ENCODE measurements around the gene MORN1.
A peak's percentile ranks its signal among the peaks of the same experiment; 100 is the strongest.

The MORN1 gene

DNA sequence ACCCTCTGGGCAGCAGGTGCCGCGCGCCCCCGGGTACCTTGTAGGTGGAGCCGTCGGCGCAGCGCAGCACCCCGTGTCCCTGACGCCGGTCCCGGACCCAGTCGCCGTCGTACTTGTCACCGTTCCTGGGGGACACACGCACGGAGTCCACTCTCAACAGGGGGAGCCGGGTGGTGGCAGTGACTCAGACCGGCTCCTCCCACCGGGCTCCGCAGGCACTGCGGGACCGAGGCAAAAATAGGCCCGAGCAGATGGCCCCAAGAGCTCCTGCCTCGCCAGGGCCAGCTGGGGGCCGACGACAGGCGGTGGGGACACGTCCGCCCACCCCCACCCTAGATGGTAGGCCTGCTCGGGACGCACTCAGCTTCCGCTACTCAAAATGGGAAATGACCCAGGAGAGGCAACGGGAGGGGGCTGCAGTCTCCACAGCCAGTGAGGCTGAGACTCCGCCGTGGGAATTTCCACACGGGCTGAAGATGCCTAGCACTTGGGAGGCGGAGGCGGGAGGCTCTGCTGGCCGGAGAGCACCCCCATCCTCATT is 6.3 kb downstream of the MORN1 start:
- no peak for DNase-seq

DNA sequence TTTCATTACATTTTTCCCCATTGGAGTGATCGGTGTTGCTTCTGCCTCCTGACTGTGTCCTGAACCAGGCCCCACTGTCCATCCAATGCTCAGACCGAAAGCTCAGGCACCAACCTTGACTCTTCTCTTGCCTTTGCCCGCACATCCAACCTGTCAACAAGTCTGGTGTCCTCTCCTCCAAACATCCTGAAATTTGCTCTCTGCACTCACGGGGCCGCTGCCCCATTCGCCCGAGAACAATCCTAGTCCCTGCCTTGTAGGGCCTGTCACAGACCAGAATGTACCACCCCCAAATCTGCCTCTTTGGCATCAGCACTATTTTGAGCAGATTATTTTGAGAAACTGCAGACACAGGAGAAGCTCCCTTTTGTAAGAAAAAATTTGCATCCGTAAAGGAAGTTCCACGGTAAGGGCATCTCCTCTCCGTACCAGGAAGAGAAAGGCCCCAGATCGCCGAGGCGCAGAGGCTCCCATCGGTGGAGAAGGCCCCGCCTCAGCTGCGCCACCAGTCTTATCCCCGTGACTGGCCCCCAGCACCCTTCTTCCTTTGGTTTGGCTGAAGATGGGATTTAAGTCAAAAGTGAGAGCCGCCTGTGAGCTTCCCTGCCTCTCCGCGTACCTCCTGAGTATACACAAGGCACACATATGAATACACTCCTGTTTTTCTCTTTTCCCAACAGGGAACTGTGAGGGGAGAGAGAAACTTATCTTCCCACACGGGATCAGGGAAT is 7.1 kb downstream of the MORN1 start:
- DNase-seq: no peak

DNA sequence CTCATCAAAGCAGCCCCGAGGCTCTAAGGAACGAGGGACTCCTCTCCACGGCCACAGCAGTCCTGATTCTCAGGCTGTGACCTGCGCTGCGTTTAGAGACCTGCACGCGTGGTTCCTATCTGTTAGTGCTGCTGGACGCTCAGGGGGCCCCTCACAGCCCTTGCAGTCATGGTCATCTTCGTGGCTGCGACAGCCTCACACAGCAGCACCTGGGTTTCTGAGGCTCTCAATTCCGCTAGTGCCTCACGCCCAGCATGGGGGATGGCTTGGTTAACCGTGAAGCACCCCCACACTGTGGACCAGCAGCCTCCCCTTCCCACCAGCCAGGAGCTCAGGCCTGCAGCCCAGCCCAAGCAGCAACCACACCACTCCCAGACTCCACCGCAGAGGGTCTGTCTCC is 7.8 kb downstream of the MORN1 start:
- no peak for DNase-seq

DNA sequence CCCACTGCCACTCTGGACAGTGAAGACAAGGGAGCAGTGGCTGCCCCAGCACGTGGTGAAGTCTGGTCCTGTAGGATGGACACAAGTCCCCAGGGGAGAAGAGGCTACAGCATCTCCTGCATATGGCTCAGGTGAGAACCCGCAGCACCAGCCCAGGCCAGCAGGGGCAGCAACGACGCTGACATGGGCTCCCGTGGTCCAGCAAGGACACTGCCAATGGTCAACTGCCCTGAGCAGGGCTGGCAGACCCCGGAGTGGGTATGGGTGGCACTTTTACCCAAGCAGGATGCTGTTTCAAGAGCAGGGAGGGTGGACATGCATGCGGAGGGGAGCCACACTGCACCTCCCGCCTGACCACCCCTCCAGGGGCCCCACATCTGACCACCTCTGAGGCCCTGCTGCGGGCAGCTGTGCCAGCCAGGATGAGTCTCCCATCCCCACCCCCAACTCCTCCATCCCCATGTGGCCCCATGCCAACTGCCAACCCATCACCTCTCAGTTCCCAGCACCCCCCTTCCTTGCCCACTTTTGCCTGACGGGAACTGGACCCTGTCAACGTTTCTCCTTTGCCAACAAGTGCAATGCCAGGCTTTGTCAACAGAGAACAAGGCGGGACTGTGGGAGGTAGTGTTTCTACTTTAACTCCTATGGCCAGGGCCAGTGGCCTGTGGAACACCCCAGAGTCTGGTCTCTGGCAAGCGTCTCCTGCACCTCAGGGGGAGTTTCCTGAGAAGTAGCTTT is 8.6 kb downstream of the MORN1 start:
- DNase-seq: no peak

DNA sequence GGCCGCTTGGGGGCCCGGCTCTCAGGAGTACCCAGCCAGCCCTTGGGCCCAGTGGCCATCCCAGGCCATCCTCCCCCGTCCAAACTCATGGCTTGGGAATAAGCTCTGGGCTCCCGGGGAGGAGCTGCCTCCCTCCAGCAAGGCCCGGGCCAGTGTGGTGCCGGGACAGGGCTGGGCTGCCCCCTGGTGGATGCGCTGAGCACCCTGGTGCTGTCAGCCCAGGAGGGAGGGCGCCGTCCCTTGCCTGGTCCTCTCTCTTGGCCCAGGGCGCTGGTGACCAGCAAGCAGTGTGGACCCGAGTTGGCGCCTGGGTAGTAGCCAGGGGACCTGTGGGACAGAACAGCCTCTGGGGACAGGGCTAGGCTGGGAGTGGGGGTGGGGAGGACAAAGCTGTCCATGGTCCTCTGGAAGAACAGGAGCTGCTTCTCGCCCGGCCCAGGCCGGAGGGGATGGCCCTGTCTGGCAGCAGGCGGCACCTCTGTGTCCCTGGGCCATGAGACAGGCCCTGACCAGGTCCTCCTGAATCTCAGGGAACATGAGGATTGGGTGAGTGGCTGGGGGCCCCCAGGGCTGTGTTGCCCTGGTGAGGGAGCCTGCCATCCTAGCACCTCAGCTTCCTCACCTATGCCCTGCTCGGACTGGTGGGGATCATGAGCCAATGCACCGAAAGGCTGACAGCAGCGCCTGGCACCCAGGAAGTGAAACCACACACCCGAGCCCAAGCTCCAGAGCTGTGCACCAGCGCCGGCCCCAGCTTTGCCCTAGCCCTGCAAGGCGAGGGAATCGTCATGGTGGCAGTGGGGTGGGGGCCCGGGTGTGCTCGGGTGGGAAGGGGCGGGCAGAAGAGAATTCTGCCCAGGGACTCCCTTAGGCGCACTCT is 9.4 kb downstream of the MORN1 start:
- DNase-seq: peak; percentile 52

DNA sequence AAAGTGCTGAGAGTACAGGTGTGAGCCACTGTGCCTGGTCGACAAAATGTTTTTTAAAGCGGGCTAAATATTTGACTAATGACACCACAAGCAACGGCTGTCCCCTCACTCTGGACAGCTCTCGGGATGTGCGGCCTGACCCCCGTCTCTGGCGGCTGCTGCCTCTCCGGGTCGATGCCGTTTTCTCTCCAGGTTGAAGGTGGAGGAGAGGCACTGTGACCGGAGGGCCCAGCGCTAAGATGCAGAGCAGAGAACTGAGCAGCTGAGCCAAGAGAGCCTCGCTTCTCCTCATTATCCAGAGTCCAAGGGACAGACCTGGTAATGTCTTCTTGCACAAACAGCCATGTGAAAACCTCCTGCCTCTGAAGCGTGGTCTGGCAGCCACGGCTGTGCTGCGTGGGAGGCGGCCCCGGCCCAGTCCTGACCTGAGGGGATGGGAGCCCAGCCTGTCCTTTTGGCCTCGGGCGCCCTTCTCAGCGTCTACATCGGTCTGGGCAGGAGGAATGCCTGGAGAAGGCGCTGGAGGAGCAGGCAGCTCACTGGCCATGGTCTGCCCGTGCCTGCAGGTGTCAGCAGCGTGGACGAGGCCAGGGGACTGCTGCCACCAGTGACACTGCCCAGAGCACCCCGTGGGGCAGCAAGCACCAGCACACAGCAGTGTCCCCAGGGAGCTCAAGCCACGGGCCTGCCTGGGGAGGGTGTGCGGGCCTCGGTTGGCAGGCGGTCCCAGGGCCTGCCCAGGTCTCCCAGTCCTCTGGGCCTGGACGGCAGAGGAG is 10.3 kb downstream of the MORN1 start:
- DNase-seq: no peak

DNA sequence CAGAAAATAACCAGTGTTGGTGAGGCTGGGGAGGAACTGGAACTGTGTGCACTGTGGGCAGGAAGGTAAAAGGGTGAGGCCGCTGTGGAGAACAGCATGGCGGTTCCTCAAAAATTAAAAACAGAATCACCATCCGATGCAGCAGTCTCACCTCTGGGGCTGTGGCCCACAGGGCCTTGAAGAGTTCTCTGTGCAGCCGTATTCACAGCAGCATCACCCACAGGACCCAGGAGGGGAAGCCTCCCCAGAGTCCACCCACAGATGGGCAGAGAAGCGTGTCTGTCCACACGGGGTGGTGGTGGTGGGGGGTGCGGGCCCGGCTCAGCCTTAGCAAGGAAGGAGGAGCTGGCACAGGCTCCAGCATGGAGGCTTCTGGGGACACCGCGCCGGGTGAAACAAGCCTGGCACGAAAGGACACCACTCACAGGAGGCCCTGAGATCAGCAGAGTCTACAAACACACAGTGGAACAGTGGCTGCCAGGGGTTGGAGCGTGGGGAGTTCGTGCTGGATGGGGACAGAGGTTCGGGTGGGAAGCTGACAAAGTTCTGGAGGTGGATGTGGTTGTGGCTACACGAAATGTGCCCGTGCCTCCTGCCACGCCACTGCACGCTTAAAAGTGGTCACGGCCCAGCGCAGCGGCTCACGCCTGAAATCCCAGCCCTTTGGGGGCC is 11.5 kb downstream of the MORN1 start:
- no peak for DNase-seq

DNA sequence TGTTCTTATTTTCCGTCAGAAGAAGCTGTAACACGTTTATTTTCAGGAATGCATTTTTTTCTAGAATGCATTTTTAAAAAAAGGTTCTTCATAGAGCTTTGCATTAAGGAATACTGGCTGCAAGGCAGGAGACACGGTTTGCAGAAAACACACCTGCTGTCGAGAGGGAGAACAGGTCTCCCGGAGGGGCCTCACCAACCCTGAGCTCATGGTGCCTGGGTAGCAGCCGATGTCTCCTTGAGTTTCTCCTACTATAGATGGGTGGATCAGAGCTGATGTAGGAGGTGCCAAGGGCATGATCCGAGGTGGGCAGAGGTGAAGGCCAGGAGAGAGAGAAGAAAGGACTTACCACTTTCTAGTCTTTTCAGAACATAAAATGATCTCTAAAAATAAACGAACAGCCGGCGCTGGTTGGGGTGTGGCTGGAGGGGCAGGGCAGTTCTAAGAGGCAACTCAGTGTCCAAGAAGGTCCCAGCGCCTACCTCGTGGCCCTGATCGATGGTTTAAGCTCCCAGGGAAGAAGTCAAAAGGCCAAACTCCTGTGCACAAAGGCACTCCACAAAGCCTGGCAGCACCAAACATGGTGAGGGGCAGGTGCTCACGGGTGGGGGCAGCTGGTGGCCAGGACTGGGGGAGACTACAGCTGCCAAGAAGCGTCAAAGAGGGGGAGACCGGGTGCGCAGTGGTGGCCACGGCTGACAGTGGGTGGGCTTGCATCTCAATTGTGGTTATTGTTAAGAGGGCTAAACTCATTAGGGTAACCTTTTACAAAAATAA is 12.2 kb downstream of the MORN1 start:
- no peak for DNase-seq

DNA sequence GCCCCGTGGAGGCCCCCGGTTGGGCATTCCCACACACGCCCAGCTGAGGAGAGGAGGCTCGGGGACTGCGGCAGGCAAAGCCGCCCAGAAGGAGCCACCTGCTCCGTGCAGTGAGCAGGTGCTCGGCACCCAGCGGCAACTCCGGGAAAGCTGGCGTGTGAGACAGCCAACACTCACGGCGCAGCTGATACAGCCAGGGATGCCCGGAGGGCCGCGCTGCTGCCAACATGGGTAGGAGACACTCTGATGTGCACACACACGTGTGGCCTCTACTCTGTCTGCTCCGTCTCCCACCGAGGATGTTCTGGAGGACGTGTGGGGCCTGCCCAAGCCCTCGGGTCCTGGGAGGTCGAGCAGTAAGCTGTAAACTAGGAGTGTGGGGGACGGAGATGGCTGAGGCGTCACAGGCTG is 12.9 kb downstream of the MORN1 start:
- no peak for DNase-seq

DNA sequence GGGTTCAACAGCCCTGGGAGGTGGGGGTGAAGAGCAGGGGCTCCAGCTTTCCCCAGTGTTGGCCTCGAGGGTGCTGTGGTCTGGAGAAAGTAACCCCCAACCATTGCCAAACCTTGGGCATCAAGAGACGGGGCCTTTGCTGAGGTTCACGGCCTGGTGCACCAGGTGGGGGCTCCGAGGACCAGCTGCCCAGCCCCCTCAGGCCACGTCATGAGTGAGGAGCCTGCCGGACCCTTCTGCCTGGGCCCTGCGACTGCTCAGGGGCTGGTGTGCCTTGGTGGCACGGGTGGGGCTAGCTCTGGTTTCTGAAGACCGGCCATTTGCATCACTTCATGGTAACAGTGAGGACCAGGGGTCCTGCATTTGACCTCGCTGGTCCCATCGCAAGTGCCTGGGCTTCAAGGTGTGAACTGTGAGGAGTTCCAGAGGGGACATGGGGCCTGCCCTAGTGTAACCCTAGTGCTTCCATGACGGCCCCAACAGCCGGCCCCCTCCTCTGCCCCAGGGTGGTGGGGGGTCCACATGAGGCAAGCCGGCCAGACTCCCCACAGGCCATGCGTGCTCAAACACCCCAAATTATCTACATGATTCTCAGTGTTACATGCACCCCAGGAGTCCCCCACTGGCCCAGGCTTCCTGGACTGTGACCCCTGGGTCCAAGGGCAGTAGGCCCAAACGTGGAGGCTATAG is 13.5 kb downstream of the MORN1 start:
- DNase-seq: no peak

DNA sequence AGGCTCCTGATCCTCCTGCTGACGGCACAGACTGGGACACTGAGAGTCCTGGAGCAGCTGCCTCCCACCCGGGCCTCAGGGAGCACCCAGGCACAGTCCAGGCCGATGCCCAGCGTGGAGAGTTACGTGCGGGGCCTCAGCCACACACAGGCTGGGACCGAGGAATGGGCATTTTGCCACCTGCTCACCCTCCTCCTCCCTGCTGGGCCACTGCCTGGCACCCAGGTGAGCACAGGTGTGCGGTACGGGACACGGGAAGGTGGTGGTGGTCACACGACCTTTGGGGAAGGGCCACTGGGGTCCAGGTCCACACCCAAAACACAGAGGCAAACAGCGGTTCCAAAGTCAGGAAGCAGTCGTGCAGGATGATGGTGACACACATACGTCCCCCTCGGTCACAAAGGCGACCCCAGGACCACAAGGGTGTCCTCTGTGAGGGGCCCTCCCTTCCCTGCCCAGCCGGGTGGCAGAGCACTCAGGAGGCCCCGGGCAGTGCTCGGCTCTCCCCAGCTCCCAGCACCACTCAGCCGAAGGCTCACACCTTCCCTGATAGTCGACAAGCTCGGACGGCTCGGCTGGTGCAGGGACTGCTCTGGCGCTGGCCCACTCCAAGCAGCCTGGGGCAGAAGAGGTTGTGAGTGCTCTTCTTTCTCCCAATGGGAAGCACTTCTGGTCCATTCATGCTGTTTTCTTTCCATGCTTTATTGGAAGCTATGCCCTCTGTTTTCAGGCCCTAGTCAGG is 14.3 kb downstream of the MORN1 start:
- no peak for DNase-seq

DNA sequence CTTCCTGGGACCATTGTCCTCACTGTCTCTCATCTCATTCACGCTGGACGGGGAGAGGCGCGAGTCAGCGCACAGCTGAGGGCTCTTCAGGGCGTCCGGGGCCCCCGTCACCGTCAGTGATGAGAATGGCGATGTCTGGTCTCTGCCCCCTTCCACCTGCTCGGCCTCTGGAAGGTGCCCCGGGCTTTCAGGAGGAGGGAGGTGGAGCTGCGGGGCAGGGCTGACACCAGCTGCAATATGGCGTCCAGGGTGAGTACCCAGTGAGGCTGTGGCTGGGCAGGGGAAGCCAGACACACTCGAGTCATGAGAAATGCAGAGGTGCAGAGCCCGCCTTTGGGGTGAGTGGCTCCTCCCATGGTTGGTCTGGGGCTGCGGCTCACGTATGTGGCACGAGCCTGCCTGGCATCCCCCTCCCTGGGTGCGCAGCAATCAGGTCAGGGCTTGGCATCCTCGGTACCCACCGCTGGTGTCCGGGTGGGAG is 15.1 kb downstream of the MORN1 start:
- no peak for DNase-seq

DNA sequence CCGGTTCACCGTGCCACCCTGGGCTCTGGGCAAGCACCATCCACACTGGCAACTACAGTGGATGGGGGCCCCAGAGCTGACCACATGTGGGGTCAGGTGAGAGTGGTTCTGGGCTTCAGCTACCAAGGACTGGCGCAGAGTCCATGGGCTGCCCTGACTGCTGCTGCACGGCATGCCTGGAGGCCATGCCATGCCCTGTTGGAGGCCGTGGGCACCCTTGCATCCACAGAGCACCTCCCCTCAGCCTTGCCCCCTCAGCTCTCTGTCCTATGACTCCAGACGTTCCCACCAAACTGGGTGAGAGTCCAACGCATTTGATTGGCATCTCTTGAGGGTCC is 15.5 kb downstream of the MORN1 start:
- no peak for DNase-seq

DNA sequence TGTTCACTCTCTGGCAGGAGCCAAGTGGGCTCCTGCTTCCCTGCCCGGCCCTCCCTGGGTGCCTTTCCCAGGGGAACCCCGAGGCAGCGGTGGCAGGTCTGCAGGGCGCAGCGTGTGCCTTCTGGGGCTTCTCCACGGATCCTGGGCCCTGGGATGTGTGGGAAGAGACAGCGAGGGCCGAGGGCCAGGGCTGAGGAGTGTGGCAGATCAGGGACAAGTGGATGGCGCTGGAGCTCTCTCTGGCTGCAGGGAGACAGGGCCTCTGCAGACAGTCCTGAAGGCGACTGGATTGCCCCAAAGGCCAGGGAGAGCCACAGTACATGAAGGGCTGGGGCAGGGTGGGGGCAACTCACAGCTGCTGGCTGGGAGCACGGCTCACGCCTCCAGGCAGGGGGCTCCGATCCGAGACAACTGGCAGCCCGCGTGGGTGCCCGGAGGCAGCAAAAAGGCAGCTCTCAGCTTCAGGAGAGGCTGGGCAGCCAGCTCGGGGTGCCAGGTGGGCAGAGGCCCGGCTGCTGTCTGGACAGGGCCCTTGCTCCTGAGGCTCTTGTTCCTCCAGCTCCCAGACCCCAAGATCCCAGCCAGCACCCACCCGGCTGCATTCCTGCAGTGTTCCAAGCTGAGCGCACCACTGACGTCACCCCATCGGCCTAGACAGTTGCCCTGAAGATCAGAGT is 16.0 kb downstream of the MORN1 start:
- no peak for DNase-seq

DNA sequence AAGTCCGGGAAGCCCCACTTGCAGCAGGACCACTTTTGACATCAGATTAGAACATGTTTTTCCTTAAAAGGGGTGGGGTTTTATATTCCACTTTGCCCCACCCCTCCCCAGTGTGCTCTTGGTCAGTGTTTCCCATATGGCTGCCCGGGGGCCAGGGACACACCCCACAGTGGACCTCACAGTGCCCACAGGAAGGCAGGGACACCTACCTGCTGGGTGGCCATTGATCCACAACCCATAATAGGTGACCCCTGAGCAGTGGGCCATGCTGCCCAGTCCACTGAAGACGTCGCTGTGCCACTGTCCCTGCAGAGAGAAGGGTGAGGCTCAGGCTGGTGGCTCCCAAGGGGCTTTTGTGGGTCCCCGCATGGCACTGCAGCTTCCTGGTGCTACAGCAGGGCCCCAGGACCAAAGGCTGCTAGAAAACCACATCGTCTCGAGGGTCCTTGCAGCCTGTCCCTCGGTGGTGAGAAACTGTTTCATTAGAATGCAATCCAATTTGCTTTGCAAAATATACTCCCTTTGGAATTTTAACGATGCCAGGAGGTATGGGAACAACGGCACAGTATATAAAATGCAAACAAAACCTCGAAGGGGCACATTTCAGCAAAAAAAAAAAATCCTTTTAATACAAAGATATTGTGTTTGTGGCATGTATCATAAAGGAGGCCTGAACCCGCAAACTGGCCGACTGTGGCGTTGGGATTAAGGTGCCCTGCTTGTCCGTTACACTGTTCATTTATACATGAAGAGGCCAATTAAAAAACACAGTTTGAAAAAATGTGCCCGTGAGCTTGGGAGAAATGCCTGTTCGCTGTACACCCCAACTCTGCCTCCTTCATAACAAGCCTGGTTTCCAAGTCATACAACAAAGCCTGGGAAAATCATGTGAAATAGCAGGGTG is 16.9 kb downstream of the MORN1 start:
- DNase-seq: no peak

DNA sequence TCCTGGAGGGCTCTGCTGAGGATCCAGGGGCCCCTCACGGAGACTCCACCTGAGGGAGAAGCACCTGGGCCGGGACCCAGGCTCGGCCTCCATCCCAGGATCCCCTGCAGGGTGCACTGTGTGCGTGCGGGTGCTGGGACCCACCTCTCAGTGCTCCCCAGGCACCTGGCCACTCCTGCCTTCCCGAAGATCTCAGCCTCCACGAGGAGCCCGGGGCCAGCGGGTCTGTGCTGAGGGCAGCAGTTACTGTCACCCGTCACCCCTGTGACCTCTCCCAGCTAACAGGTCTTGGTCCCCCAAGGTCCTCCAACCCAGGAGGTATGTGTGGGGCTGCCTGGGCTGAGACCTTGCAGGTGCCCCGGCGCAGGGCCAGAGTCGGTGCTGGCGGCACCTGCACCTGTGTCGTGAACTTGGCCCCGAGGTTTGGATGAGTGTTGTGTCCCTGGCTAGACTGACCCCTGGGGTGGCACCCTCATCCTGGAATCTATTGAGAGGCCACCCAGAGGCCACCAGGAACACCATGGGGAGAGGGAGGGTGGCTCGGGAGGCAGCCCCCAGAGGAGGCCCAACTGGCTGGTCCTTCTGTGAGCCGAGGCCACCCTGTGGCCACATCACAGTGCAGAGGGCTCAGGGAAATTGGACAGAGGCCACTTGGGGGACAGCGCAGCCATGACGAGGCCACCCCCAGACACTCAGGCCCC is 17.7 kb downstream of the MORN1 start:
- DNase-seq: no peak
